ENCODE data around the gene ATP5F1B.
"Not testable (repeated sequence)": the region's sequence is repeated elsewhere in the genome, so short reads cannot be mapped to it uniquely, and the experiment has no call there.

Gene ATP5F1B

GRCh38 chr12:56670836-56671235 is 25.1 kb upstream of the ATP5F1B start:
- H3K9me3 Mint-ChIP-seq, result no peaks in the 10 kb centered on the region
- no peaks in the 10 kb centered on the region for H3K27me3 Mint-ChIP-seq
- DNase-seq, result no peak
- H3K36me3 Mint-ChIP-seq (ENCODE audit: insufficient read depth), result peaks cover 92% of the 10 kb centered on the region
- H3K4me3 Mint-ChIP-seq, result no peak overlapping the region
- H3K4me1 Mint-ChIP-seq (ENCODE audit: low read depth in 2 of 2), result peaks cover 17 to 27% of the 10 kb centered on the region in 2 donors
- no peak for ATAC-seq (replicated peaks)
- H3K27ac Mint-ChIP-seq, result no peak overlapping the region

- Mint-ChIP-seq H3K27me3 (no peaks in the 10 kb centered on the region), H3K36me3 (ENCODE audit: insufficient read depth) (peaks cover 97% of the 10 kb centered on the region), H3K9me3 (no peaks in the 10 kb centered on the region), H3K4me1 (ENCODE audit: low read depth in 2 of 2) (peaks cover 15 to 19% of the 10 kb centered on the region in 2 donors), H3K4me3 (no peak overlapping the region), H3K27ac (peak overlapping the region in 1 of 2 donors; percentile 49)
- ATAC-seq (replicated peaks) (no peak), DNase-seq (no peak)
These were observed 22.3 kb upstream of the ATP5F1B start for GRCh38 chr12:56668197-56668457.

- DNase-seq (no peak), ATAC-seq (replicated peaks) (no peak)
- Mint-ChIP-seq H3K9me3 (no peaks in the 10 kb centered on the region), H3K4me3 (no peak overlapping the region), H3K27ac (peak overlapping the region; percentile 76 to 78), H3K36me3 (ENCODE audit: insufficient read depth) (peaks cover 60% of the 10 kb centered on the region), H3K4me1 (ENCODE audit: low read depth in 2 of 2) (peaks cover 2 to 5% of the 10 kb centered on the region in 2 donors), H3K27me3 (no peaks in the 10 kb centered on the region)
These were observed 16.3 kb upstream of the ATP5F1B start for GRCh38 chr12:56661979-56662638.

GRCh38 chr12:56661560-56661959 is 15.8 kb upstream of the ATP5F1B start:
- ATAC-seq (replicated peaks), result peak; percentile 36
- Mint-ChIP-seq H3K9me3 (no peaks in the 10 kb centered on the region), H3K27me3 (no peaks in the 10 kb centered on the region), H3K27ac (peak overlapping the region; percentile 76 to 78), H3K4me1 (ENCODE audit: low read depth in 2 of 2) (peaks cover 2 to 5% of the 10 kb centered on the region in 2 donors), H3K4me3 (no peak overlapping the region), H3K36me3 (ENCODE audit: insufficient read depth) (peaks cover 54% of the 10 kb centered on the region)
- DNase-seq, result no peak

- Mint-ChIP-seq H3K4me1 (ENCODE audit: low read depth in 2 of 2) (peaks cover 0 to 5% of the 10 kb centered on the region in 2 donors), H3K36me3 (ENCODE audit: insufficient read depth) (peaks cover 35% of the 10 kb centered on the region), H3K27me3 (no peaks in the 10 kb centered on the region), H3K27ac (peak overlapping the region; percentile 23 to 38), H3K9me3 (peaks cover 0 to 2% of the 10 kb centered on the region in 2 donors), H3K4me3 (no peak overlapping the region)
- no peak for DNase-seq
- ATAC-seq (replicated peaks), result no peak
These were observed 13.1 kb upstream of the ATP5F1B start for GRCh38 chr12:56658921-56659320.

GRCh38 chr12:56657416-56658379 is 11.9 kb upstream of the ATP5F1B start:
- Mint-ChIP-seq H3K4me1 (ENCODE audit: low read depth in 2 of 2) (peaks cover 0 to 5% of the 10 kb centered on the region in 2 donors), H3K9me3 (peaks cover 0 to 9% of the 10 kb centered on the region in 2 donors), H3K36me3 (ENCODE audit: insufficient read depth) (peaks cover 25% of the 10 kb centered on the region), H3K27ac (peak overlapping the region in 1 of 2 donors; percentile 38), H3K4me3 (no peak overlapping the region), H3K27me3 (no peaks in the 10 kb centered on the region)
- DNase-seq, result no peak
- no peak for ATAC-seq (replicated peaks)

- not testable (repeated sequence) for DNase-seq
These were observed 8.0 kb upstream of the ATP5F1B start for GRCh38 chr12:56653781-56654180.

GRCh38 chr12:56648023-56648422 is 2.2 kb upstream of the ATP5F1B start:
- not testable (repeated sequence) for H3K4me3 Mint-ChIP-seq; DNase-seq; H3K27me3 Mint-ChIP-seq; H3K9me3 Mint-ChIP-seq; ATAC-seq (replicated peaks); H3K27ac Mint-ChIP-seq
- H3K36me3 Mint-ChIP-seq (ENCODE audit: insufficient read depth), result peaks cover 36% of the 10 kb centered on the region
- peaks cover 22 to 29% of the 10 kb centered on the region in 2 donors for H3K4me1 Mint-ChIP-seq (ENCODE audit: low read depth in 2 of 2)

More at GRCh38 chr12:56653781-56654180, 8.0 kb upstream of the ATP5F1B start:
- H3K27ac Mint-ChIP-seq; H3K4me3 Mint-ChIP-seq; H3K9me3 Mint-ChIP-seq; ATAC-seq (replicated peaks); H3K4me1 Mint-ChIP-seq (ENCODE audit: low read depth in 2 of 2); H3K27me3 Mint-ChIP-seq: not testable (repeated sequence)
- H3K36me3 Mint-ChIP-seq (ENCODE audit: insufficient read depth), result peaks cover 11% of the 10 kb centered on the region

GRCh38 chr12:56645201-56645716 is 525 bp downstream of the ATP5F1B start:
- Mint-ChIP-seq H3K9me3 (no peaks in the 10 kb centered on the region), H3K27ac (peak overlapping the region; percentile 96 to 97), H3K27me3 (no peaks in the 10 kb centered on the region), H3K36me3 (ENCODE audit: insufficient read depth) (peaks cover 61% of the 10 kb centered on the region), H3K4me3 (peak overlapping the region; percentile 90 to 95), H3K4me1 (ENCODE audit: low read depth in 2 of 2) (peaks cover 24 to 29% of the 10 kb centered on the region in 2 donors)
- DNase-seq (no peak), ATAC-seq (replicated peaks) (no peak)

- Mint-ChIP-seq H3K9me3 (no peaks in the 10 kb centered on the region), H3K36me3 (ENCODE audit: insufficient read depth) (peaks cover 67% of the 10 kb centered on the region)
These were observed 1.1 kb downstream of the ATP5F1B start for GRCh38 chr12:56644654-56645053.

GRCh38 chr12:56641219-56641618 is 4.6 kb downstream of the ATP5F1B start:
- Mint-ChIP-seq H3K4me1 (ENCODE audit: low read depth in 2 of 2) (peaks cover 30 to 31% of the 10 kb centered on the region in 2 donors), H3K27me3 (no peaks in the 10 kb centered on the region), H3K36me3 (ENCODE audit: insufficient read depth) (peaks cover 96% of the 10 kb centered on the region), H3K9me3 (no peaks in the 10 kb centered on the region), H3K27ac (peak overlapping the region in 1 of 2 donors; percentile 65), H3K4me3 (no peak overlapping the region)
- no peak for ATAC-seq (replicated peaks)
- DNase-seq, result no peak

More at GRCh38 chr12:56644654-56645053, 1.1 kb downstream of the ATP5F1B start:
- ATAC-seq (replicated peaks) (no peak), DNase-seq (no peak)
- Mint-ChIP-seq H3K4me3 (peak overlapping the region; percentile 90 to 95), H3K27me3 (no peaks in the 10 kb centered on the region), H3K4me1 (ENCODE audit: low read depth in 2 of 2) (peaks cover 26 to 29% of the 10 kb centered on the region in 2 donors), H3K27ac (peak overlapping the region; percentile 96 to 97)

GRCh38 chr12:56637621-56638020 is 8.2 kb downstream of the ATP5F1B start:
- Mint-ChIP-seq H3K36me3 (ENCODE audit: insufficient read depth) (peaks cover 72% of the 10 kb centered on the region), H3K9me3 (no peaks in the 10 kb centered on the region), H3K27me3 (no peaks in the 10 kb centered on the region), H3K4me3 (no peak overlapping the region), H3K27ac (peak overlapping the region; percentile 92 to 98), H3K4me1 (ENCODE audit: low read depth in 2 of 2) (peaks cover 40 to 41% of the 10 kb centered on the region in 2 donors)
- ATAC-seq (replicated peaks) (no peak), DNase-seq (no peak)

- H3K27me3 Mint-ChIP-seq, result no peaks in the 10 kb centered on the region
- peak overlapping the region; percentile 95 to 100 for H3K4me3 Mint-ChIP-seq
- H3K27ac Mint-ChIP-seq, result peak overlapping the region; percentile 92 to 98
- peak; percentile 94 to 98 (median 95) for DNase-seq
- no peaks in the 10 kb centered on the region for H3K9me3 Mint-ChIP-seq
- peak; percentile 77 for ATAC-seq (replicated peaks)
- peaks cover 43 to 46% of the 10 kb centered on the region in 2 donors for H3K4me1 Mint-ChIP-seq (ENCODE audit: low read depth in 2 of 2)
- H3K36me3 Mint-ChIP-seq (ENCODE audit: insufficient read depth), result peaks cover 65% of the 10 kb centered on the region
These were observed 8.9 kb downstream of the ATP5F1B start for GRCh38 chr12:56636675-56637540.
